NCI-H2081 (cell line): ENCODE measurements around the gene NOTUM.
A peak's percentile ranks its signal among the peaks of the same experiment; 100 is the strongest.

Experiments used
- DNase-seq, 2 experiments: peaks; one replicate each; lab custom pipeline; 2025; lab: John Stamatoyannopoulos, UW

The NOTUM gene

DNA sequence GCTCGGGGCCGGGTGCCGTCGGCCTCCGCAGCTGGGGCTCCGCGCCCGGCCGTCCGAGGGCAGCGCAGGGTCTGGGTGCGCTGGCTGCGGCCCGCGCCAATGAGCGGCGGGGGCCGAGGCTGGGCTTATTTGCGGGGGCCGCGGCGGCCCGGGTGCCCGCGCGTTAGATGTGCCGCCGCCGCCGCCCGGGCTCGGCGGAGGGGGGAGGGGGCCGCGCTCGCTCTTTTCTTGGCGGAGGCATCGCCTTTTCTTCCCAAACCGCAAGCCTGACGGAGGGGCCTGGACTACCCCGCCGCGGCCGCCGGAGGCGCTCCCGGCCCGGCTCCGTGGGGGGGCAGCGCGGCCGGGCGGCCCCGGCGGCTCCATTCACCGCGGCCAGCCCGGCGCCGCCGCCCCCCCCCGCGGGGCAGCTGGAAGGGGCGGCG is at the start of gene NOTUM:
NOTUM (minus strand) TSS at position 101 of the 425 bp plus-strand sequence. CDS start 278 bp downstream, outside the sequence.
- peak in 1 of 2 experiments; percentile 28 for DNase-seq

- DNase-seq = no peak
Observed at GRCh38 chr17:82009413-82009812, 48.4 kb upstream of the NOTUM start.

DNA sequence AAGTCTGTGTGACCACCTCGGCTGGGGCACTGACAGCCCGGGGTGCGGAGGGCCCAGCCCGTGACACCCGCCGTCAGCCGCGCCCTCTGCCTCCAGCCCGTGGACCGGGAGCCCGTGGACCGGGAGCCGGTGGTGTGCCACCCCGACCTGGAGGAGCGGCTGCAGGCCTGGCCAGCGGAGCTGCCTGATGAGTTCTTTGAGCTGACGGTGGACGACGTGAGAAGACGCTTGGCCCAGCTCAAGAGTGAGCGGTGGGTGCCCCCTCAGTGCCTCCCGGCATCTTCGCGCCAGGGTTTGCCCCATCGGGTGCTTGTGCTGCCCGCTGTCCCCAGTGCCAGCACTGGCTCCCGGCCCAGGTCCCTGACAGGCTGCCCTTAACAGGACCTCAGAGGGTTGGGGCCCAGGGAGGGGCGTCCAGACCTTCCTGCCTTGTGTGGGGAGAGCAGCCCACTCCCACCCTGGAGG is 48.0 kb upstream of the NOTUM start:
- no peak for DNase-seq

DNA sequence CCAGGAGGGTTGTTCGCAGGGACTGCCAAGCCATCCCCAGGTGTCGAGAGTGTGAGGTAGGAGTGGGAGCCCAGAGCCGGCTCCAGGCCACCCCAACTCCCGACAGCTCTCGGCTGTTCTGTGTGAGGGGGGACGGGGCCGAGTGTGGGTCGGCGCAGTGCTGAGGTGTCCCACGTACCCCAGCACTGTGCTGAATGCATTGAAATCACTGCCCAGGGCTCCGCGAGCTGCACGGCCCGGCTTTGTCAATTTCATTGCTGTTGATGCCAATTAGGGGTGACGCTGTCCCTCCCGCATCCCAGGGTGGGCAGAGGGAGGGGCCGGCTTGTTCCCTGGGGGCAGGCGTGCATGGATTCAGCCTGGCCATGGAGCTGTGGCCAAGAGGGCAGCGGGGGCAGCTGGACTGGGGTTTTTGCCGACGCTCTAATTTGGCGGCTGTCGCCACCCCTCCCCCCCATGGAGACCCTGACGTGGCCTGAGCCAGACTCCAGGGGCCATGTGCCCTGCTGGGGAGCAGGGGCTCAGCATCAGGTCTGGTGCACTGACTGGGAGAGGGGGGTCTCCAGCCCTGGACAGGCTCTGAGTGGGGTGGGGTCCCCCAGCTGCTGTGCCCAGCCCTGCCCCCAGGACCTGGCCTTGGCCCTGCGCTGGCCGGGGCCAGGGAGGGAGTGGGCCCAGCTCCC is 47.4 kb upstream of the NOTUM start:
- no peak for DNase-seq

DNA sequence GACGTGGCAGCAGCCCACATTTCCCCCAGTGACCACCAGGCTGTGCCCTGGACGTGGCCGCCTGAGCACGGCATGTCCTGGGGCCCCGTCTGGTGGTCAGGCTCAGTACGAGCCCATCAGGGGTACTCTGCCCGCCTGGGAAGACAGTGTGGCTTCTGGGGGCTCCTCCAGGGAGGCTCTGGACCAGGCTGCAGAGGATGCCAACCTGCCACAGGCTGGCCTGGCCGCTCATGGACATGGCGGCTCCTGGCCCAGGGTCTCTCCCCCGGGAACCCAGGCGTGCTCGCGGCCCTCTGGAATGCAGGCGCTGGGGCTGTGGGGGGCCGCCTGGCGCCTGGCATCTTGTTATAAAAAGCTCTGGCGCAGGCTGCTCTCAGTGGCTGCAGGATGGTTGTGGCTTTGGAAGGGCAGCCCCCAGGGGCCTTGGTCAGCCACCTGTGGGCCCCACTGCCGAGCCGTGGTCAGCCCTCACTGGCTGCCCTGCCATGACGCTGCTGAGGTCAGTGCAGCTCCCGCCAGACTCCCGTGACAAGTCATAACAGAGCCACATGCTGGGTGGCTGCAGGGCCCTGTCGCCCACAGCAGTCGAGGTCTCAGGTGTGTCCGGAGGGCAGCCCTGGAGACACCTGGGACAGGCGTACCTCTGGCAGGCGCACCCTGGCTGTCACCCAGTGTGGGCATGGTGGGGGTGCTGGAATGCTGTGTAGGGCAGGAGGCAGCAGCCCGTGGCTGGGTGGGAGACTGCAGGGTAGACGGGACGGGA is 46.7 kb upstream of the NOTUM start:
- DNase-seq = no peak

- DNase-seq = no peak
Observed at GRCh38 chr17:82007228-82007494, 46.2 kb upstream of the NOTUM start.

DNA sequence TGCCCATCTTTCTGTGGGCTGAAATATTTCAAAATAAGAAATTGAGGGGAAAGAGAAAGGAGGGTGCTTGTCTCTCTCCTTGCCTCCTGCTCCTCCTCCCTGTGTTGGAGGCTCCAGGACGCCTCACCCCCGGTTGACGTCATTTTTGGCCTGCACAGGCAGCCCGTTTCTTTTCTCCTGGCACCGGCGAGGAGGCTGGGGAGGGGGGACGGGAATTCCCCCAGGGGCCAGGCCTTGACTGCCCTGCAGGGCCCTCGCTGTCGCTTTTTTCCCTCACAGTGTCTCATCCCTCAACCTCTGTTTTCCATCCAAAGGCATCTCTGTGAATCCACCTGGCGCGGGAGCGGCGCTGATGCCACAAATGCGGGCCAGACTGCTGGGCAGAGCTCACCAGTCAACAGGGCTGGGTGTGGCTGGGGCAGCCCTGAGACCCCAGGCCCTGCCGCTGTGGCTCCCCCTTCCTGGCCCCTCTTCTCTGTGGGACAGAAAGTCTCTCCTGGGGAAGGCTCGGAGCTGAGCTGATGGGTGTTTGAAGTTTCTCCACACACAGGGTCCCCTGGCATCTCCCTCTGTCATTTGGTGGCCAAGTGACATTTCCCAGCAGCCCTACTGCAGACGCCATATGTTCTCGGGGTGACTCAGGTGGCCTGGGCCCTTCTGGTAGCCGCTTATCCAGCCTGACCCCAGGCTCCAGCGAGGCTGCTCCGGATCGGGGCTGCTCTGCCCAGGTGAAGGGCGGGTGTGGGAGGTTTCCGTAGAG is 45.7 kb upstream of the NOTUM start:
- DNase-seq = no peak

DNA sequence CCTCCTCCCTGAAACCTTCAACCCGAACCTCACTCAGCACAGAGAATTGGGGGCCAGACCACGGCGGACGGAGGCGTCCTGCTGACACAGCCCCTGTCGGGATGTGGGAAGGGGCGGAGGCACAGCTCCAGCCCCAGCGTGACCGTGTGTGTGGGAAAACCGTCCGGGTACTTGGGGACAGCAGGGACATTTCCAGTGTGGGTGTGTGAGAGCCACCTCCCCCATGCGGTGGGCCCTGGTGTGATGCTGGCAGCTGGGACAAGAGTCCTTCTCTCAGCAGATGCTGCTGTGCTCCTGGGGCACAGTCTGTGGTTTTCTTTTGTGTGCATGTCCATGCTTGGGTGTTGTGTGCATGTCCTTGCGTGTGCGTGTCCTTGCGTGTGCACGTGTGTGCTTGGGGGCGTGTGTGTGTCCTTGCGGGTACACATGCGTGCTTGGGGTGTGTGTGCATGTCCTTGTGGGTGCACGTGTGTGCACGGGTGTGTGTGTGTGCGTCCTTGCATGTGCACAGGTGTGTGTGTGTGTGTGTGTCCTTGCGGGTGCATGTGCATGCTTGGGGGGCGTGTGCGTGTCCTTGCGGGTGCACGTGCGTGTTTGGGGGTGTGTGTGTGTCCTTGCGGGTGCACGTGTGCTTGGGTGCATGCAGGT is 44.8 kb upstream of the NOTUM start:
- DNase-seq = no peak

DNA sequence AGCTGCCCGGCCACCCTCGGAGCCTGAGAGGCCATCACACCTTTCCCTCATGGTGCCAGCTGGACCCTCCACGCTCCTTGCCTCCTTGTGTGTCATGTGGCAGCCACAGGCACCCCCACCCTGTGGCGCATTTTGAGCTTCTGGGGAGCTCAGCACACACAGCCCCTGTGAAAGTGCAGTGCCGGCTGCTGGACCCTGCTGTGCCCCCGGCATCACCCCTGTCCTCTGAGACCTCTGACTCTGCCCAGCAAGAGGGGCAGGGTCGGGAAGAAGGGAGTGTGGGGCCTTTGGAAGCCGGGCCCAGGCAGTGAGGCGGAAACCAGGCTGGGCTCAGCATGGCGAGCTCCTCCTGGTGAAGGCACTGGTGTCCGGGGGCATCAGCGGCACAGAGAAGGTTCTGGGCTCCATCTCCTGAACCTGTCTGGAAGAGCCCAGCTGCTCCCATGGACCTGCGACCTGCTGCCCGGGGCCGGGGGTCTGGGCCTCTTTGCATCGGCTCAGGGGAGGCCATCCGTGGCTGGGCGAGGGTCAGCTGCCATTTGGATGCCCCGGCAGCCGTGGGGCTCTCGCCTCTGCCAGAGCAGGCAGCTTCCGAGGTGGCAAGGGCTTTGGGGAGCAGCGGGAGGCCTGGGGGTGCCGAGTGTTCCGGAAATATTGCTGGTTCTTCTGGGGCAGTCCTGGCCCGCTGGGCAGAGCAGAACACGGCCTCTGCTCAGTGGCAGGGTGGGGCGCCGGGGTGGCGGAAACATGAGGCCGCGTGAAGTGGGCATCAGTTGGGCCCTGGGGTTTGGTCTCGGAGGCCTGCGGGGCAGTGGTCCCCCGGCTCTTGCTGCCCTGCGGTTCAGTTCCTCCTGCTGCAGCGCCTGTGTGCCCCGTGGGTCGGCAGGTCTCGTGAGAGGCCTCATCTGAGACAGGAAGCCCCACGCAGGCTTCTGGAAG is 43.8 kb upstream of the NOTUM start:
- no peak for DNase-seq

DNA sequence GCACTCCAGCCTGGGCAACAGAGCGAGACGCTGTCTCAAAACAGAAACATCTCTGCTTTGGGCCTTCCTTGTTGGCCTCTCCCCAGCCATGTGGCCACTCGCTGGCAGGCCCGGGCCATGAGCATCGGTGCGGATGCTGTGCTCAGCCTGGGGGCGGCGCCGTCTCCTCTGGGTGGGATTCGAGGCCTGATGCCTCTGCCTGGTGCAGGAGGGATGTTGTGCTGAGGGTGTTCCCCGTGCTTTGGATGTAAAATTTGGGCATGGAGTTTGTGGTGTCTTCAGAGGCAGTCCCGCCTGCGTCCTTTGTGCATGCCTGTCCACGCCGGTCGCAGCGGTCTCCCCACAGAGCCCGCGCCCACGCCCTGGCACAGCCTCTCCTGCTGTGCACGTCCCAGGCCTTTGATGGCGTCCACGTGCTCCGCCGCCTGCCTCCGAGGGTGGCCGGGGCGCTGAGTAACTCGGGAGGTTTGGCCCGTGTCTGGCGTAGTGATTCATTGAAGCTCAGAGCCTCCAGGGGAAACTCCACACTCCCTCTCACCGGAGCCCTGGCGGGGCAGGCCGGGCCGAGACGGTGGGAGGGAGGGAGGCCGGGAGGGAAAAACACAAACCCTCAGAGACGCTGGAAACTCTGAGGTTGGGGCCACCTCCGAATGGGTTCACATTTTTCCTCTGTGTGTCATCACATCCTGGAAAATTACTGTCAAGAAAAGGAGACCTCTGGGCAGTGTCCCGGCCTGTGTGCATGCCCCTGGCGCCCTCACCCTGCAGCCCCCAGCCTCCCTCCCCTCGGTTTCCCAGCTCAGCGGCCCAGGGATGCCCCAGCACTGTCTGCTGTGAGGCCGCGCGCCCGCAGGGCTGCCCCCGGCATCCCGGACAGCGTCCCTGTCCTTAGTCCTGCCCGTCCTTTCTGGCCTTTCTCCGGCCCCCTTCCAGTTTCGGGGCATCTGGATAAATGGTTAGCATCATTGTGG is 42.7 kb upstream of the NOTUM start:
- no peak for DNase-seq

DNA sequence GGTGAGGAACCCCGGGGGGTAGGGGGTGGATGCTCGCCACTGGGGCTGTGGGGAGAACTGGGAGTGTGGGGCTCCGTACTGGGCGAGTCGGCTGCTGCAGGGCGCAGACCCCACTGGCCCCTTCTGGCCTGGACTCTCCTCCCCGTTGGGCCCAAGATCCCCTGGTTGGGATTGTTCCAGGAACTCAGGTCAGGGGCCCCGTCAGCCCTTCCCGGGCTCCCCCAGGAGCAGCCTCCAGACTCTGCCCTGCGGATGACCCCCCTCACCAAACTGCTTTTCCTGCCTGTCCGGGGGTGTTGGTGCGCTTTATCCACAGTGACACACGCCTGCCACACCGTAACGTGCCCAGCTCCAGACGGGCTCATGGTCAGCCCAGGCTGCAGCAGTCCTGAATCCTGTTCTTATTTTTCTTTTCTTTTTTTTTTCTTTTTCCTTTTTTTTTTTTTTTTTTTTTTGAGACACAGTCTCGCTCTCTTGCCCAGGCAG is 40.6 kb upstream of the NOTUM start:
- no peak for DNase-seq

DNA sequence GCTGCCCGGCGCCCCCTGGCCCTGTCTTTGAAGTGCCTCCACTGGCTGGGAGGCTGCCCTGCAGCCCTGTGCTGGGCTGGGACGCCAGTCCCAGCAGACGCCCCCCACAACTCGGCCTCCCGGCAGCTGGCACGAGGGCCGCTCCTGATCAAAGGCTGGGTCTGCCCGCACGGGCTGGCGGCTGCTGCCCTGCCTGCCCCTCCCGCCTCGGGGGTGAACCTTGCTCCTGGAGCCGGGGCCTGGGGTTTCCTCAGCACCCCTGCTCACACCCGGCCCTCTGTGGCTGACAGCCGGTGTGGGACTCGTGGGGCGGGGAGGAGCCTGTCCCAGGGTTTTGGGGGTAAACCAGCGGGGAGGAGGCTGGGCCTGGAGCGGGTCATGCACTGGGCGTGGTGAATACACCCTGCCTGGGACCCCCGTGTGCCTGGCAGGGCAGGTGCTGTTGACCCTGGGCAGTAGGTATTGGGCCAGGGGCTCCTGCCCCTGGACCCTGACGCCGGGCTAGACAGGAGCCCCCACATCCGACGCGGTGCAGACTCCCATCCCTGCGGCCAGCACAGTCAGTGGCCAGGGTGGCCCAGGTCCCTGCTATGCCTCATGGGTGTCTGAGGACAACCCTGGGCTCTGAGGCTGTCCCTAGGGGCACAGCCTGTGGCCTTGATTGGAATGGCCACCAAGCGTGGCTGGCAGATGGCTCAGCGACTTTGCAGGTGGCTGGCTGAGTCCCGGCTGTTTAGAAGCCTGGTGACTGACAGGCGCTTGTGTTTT is 40.0 kb upstream of the NOTUM start:
- no peak for DNase-seq

DNA sequence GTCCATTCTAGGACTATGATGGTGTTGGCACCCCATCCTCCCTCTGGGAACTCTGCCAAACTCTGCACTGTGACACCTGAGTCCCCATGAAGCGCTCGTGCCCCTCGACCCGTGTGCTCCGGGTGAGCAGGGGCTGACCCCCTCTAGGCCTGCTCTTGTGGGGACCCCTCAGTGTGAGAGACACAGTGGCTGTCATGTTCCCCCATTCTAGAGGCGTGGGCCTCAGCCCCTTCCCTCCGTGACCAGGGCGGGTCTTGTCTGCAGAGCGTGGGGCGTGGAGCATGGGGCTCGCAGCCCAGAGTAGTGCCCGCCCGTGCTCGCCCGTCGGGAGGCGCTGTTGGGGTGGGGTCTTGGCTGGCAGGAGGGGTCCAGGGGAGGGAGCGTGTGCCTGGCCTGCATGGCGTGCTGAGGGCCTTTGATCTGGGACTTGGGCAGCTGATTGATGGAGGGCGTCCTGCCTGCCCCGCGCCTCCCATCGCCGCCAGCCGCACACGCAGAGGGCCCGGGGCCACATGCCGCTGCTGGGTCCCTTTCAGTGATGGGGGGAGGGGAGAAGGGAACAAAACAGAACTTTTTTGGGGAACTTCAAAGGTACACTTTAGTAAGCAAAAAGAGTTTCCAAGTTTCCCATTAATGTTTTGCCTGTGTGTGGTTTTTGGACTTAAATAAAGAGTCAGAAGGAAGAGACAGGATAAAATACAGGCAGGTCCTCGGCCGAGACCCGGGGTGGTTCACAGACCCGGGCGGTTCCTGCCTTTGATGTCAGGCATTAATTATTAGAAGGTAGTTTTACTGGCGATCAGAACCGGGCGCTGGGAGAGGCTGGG is 39.2 kb upstream of the NOTUM start:
- DNase-seq = no peak

- DNase-seq = no peak
Observed at GRCh38 chr17:81999587-81999975, 38.6 kb upstream of the NOTUM start.

GRCh38 chr17:81998691-81999438 is 37.9 kb upstream of the NOTUM start:
- no peak for DNase-seq

DNA sequence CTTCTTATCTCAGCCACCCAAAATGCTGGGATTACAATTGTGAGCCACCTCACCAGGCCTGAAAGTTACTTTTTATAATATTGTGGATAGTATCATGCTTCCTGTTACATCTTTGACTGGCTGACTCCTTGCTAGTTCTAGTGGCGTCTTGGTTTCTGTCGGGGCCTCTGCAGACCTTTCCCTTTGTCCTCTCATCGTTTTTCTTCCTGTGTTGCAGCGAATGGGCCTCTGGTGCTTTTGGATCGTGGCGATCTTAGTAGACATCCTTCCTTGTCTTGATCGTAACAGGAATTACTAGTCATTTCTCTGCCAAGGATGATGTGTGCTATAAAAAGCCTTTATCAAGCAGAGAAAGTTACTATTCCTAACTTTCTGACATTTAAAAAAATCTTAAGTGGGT is 37.2 kb upstream of the NOTUM start:
- no peak for DNase-seq

GRCh38 chr17:81996757-81997441 is 35.9 kb upstream of the NOTUM start:
- no peak for DNase-seq
